WTC11 (cell line): Measurements from ENCODE around the gene RNF208. TPM values are rescaled to one million over a fixed set of nuclear protein-coding genes. Genes with fewer than 3 reads are reported as not detected.
A peak's percentile ranks its signal among the peaks of the same experiment; 100 is the strongest.

Source experiments
- CBFB ChIP-seq: sonication (generic); formaldehyde crosslinking; IDR thresholded peaks from 2 replicates; pipeline ENCODE4 v1.8.1; 2022; ENCODE audit warnings: mild to moderate bottlenecking, low read depth, missing genetic modification reagents
- ELF4 ChIP-seq: sonication (generic); formaldehyde crosslinking; IDR thresholded peaks from 2 replicates; pipeline ENCODE4 v1.8.1; 2022; ENCODE audit warnings: low read depth, mild to moderate bottlenecking, moderate library complexity, missing genetic modification reagents
- FOXK1 ChIP-seq: sonication (generic); formaldehyde crosslinking; IDR thresholded peaks from 2 replicates; pipeline ENCODE4 v1.8.0; 2022; ENCODE audit warnings: mild to moderate bottlenecking, moderate library complexity, missing genetic modification reagents
- FOXP1 ChIP-seq: sonication (generic); formaldehyde crosslinking; IDR thresholded peaks from 2 replicates; pipeline ENCODE4 v1.8.0; 2022; ENCODE audit warnings: missing genetic modification reagents, mild to moderate bottlenecking, moderate library complexity, borderline replicate concordance
- GRHL2 ChIP-seq: fragments of 250-450 bp; sonication (Bioruptor Pico); IDR thresholded peaks from 2 replicates; pipeline ENCODE4 v1.8.0; 2022; ENCODE audit warnings: mild to moderate bottlenecking, moderate library complexity; ENCODE audit not compliant: insufficient replicate concordance, severe bottlenecking
- IRF2 ChIP-seq: sonication (generic); formaldehyde crosslinking; IDR thresholded peaks from 2 replicates; pipeline ENCODE4 v1.8.0; 2022; ENCODE audit warnings: low read depth, missing genetic modification reagents, borderline replicate concordance
- NR1H2 ChIP-seq: sonication (generic); formaldehyde crosslinking; IDR thresholded peaks from 2 replicates; pipeline ENCODE4 v1.9.0; 2021; ENCODE audit warnings: mild to moderate bottlenecking, moderate library complexity, missing genetic modification reagents
- PRRX2 ChIP-seq: fragments of 250-450 bp; sonication (Bioruptor Pico); IDR thresholded peaks from 2 replicates; pipeline ENCODE4 v1.8.0; 2021; ENCODE audit warnings: mild to moderate bottlenecking
- RELA ChIP-seq: sonication (generic); formaldehyde crosslinking; IDR thresholded peaks from 2 replicates; pipeline ENCODE4 v1.8.1; 2022; ENCODE audit warnings: missing genetic modification reagents, mild to moderate bottlenecking, borderline replicate concordance
- SOX15 ChIP-seq: fragments of 250-450 bp; sonication (Bioruptor Pico); IDR thresholded peaks from 2 replicates; pipeline ENCODE4 v1.9.0; 2021; ENCODE audit warnings: mild to moderate bottlenecking
- TCF7 ChIP-seq: sonication (generic); formaldehyde crosslinking; IDR thresholded peaks from 2 replicates; pipeline ENCODE4 v1.8.0; 2022; ENCODE audit warnings: mild to moderate bottlenecking, low read depth, missing genetic modification reagents, moderate library complexity
- TEAD1 ChIP-seq: sonication (generic); formaldehyde crosslinking; IDR thresholded peaks from 2 replicates; pipeline ENCODE4 v1.8.0; 2022; ENCODE audit warnings: mild to moderate bottlenecking, missing genetic modification reagents
- ZBTB21 ChIP-seq: sonication (generic); formaldehyde crosslinking; IDR thresholded peaks from 2 replicates; pipeline ENCODE4 v1.8.1; 2023; ENCODE audit warnings: mild to moderate bottlenecking, missing genetic modification reagents, borderline replicate concordance
- ZNF138 ChIP-seq: sonication (generic); formaldehyde crosslinking; conservative IDR thresholded peaks from 2 replicates; pipeline ENCODE4 v1.8.1; 2022; ENCODE audit warnings: mild to moderate bottlenecking, moderate library complexity, missing genetic modification reagents
- ZNF219 ChIP-seq: sonication (generic); formaldehyde crosslinking; IDR thresholded peaks from 2 replicates; pipeline ENCODE4 v1.8.0; 2023; ENCODE audit warnings: missing genetic modification reagents, mild to moderate bottlenecking, borderline replicate concordance
- ZNF671 ChIP-seq: fragments of 250-450 bp; sonication (Bioruptor Pico); IDR thresholded peaks from 2 replicates; pipeline ENCODE4 v1.8.0; 2021; ENCODE audit warnings: mild to moderate bottlenecking
- total RNA-seq: library from RNA; stranded (reverse); gene quantifications from 3 replicates; pipeline ENCODE4 v1.2.3, GENCODE V29; 2021
- TF ChIP-seq, protein P1 (sequence below): sonication (generic); formaldehyde crosslinking; IDR thresholded peaks from 2 replicates; pipeline ENCODE4 v1.8.0; 2022; ENCODE audit warnings: mild to moderate bottlenecking, missing genetic modification reagents
- TF ChIP-seq, protein P2 (sequence below): fragments of 250-450 bp; sonication (Bioruptor Pico); IDR thresholded peaks from 2 replicates; pipeline ENCODE4 v1.8.0; 2021; ENCODE audit warnings: mild to moderate bottlenecking
- TF ChIP-seq, protein P3 (sequence below): sonication (generic); formaldehyde crosslinking; IDR thresholded peaks from 2 replicates; pipeline ENCODE4 v1.8.0; 2022; ENCODE audit warnings: mild to moderate bottlenecking, missing genetic modification reagents
- TF ChIP-seq, protein P4 (sequence below): sonication (generic); formaldehyde crosslinking; IDR thresholded peaks from 2 replicates; pipeline ENCODE4 v1.8.1; 2023; ENCODE audit warnings: mild to moderate bottlenecking, missing genetic modification reagents
- TF ChIP-seq, protein P5 (sequence below): sonication (generic); formaldehyde crosslinking; IDR thresholded peaks from 2 replicates; pipeline ENCODE4 v1.8.0; 2022; ENCODE audit warnings: mild to moderate bottlenecking, missing genetic modification reagents
- TF ChIP-seq, protein P6 (sequence below): sonication (generic); formaldehyde crosslinking; IDR thresholded peaks from 2 replicates; pipeline ENCODE4 v1.8.1; 2023; ENCODE audit warnings: mild to moderate bottlenecking, missing genetic modification reagents, moderate library complexity
- TF ChIP-seq, protein P7 (sequence below): sonication (generic); formaldehyde crosslinking; IDR thresholded peaks from 2 replicates; pipeline ENCODE4 v1.8.0; 2022; ENCODE audit warnings: missing genetic modification reagents
- TF ChIP-seq, protein P8 (sequence below): sonication (generic); formaldehyde crosslinking; IDR thresholded peaks from 2 replicates; pipeline ENCODE4 v1.8.0; 2023; ENCODE audit warnings: missing genetic modification reagents
- TF ChIP-seq, protein P9 (sequence below): sonication (generic); formaldehyde crosslinking; IDR thresholded peaks from 2 replicates; pipeline ENCODE4 v1.8.1; 2022; ENCODE audit warnings: mild to moderate bottlenecking, missing genetic modification reagents, moderate library complexity, borderline replicate concordance

Gene RNF208
- total RNA-seq, 1 experiment from 2014 or later: 14.8 TPM

DNA sequence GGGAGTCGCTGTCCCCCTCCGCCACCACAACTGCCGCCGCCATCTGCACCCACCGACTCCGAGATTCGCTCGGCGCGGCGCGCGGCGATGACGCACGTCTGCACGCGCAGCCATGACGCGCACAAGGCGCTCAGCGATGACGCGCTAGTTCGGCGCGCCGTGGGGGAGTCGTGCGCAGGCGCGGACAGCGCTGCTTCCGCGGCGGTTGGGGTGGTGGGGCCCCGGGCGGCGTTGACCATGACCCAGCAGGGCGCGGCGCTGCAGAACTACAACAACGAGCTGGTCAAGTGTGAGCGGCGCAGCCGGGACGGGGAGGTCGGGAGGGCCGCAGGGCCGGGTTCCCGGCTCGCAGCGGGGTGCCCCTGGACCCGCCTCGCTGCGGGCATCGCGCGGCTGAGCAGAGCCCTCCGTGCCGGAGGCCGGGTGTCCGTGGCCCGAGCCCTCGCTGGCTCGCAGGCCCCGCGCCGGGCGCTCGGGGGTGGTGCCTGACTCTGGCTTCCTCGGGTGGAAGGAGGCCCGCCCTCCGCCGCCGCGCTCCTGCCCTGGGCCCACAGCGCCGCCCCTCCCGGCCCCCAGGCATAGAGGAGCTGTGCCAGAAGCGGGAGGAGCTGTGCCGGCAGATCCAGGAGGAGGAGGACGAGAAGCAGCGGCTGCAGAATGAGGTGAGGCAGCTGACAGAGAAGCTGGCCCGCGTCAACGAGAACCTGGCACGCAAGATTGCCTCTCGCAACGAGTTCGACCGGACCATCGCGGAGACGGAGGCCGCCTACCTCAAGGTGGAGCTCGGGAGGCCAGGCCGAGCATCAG, 33.3 kb downstream of the RNF208 start, which contains the start of the genes ANAPC2 and SSNA1 (continued):
- TF ChIP-seq, protein P1, sequence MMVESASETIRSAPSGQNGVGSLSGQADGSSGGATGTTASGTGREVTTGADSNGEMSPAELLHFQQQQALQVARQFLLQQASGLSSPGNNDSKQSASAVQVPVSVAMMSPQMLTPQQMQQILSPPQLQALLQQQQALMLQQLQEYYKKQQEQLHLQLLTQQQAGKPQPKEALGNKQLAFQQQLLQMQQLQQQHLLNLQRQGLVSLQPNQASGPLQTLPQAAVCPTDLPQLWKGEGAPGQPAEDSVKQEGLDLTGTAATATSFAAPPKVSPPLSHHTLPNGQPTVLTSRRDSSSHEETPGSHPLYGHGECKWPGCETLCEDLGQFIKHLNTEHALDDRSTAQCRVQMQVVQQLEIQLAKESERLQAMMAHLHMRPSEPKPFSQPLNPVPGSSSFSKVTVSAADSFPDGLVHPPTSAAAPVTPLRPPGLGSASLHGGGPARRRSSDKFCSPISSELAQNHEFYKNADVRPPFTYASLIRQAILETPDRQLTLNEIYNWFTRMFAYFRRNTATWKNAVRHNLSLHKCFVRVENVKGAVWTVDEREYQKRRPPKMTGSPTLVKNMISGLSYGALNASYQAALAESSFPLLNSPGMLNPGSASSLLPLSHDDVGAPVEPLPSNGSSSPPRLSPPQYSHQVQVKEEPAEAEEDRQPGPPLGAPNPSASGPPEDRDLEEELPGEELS: peak; percentile 88
- TF ChIP-seq ZBTB21 (peak; percentile 95), GRHL2 (CRISPR knock-in tag) (no peak), RELA (CRISPR knock-in tag) (peak; percentile 85; the same call in 1 of the 2 replicates), TEAD1 (peak; percentile 55; the same call in 1 of the 2 replicates), NR1H2 (CRISPR knock-in tag) (no peak), ZNF138 (CRISPR knock-in tag) (peak; percentile 71; the same call in 1 of the 2 replicates), FOXK1 (CRISPR knock-in tag) (peak; percentile 99), ZNF219 (CRISPR knock-in tag) (no peak), SOX15 (no peak), IRF2 (CRISPR knock-in tag) (no peak), TCF7 (CRISPR knock-in tag) (no peak), PRRX2 (CRISPR knock-in tag) (no peak), CBFB (peak; percentile 97), ELF4 (no peak), FOXP1 (CRISPR knock-in tag) (no peak), ZNF671 (CRISPR knock-in tag) (0 out of 2 replicates have a peak, but pooled peaks have one; percentile 16)
- TF ChIP-seq, protein P2, sequence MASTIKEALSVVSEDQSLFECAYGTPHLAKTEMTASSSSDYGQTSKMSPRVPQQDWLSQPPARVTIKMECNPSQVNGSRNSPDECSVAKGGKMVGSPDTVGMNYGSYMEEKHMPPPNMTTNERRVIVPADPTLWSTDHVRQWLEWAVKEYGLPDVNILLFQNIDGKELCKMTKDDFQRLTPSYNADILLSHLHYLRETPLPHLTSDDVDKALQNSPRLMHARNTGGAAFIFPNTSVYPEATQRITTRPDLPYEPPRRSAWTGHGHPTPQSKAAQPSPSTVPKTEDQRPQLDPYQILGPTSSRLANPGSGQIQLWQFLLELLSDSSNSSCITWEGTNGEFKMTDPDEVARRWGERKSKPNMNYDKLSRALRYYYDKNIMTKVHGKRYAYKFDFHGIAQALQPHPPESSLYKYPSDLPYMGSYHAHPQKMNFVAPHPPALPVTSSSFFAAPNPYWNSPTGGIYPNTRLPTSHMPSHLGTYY: no peak
- TF ChIP-seq, protein P3, sequence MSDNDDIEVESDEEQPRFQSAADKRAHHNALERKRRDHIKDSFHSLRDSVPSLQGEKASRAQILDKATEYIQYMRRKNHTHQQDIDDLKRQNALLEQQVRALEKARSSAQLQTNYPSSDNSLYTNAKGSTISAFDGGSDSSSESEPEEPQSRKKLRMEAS (CRISPR knock-in tag): peak; percentile 87; the same call in 1 of the 2 replicates
- TF ChIP-seq, protein P4, sequence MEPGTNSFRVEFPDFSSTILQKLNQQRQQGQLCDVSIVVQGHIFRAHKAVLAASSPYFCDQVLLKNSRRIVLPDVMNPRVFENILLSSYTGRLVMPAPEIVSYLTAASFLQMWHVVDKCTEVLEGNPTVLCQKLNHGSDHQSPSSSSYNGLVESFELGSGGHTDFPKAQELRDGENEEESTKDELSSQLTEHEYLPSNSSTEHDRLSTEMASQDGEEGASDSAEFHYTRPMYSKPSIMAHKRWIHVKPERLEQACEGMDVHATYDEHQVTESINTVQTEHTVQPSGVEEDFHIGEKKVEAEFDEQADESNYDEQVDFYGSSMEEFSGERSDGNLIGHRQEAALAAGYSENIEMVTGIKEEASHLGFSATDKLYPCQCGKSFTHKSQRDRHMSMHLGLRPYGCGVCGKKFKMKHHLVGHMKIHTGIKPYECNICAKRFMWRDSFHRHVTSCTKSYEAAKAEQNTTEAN (CRISPR knock-in tag): no peak
- TF ChIP-seq, protein P5, sequence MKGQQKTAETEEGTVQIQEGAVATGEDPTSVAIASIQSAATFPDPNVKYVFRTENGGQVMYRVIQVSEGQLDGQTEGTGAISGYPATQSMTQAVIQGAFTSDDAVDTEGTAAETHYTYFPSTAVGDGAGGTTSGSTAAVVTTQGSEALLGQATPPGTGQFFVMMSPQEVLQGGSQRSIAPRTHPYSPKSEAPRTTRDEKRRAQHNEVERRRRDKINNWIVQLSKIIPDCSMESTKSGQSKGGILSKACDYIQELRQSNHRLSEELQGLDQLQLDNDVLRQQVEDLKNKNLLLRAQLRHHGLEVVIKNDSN: peak; percentile 51; the same call in 1 of the 2 replicates
- TF ChIP-seq, protein P6, sequence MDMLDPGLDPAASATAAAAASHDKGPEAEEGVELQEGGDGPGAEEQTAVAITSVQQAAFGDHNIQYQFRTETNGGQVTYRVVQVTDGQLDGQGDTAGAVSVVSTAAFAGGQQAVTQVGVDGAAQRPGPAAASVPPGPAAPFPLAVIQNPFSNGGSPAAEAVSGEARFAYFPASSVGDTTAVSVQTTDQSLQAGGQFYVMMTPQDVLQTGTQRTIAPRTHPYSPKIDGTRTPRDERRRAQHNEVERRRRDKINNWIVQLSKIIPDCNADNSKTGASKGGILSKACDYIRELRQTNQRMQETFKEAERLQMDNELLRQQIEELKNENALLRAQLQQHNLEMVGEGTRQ (CRISPR knock-in tag): peak; percentile 72
- TF ChIP-seq, protein P7, sequence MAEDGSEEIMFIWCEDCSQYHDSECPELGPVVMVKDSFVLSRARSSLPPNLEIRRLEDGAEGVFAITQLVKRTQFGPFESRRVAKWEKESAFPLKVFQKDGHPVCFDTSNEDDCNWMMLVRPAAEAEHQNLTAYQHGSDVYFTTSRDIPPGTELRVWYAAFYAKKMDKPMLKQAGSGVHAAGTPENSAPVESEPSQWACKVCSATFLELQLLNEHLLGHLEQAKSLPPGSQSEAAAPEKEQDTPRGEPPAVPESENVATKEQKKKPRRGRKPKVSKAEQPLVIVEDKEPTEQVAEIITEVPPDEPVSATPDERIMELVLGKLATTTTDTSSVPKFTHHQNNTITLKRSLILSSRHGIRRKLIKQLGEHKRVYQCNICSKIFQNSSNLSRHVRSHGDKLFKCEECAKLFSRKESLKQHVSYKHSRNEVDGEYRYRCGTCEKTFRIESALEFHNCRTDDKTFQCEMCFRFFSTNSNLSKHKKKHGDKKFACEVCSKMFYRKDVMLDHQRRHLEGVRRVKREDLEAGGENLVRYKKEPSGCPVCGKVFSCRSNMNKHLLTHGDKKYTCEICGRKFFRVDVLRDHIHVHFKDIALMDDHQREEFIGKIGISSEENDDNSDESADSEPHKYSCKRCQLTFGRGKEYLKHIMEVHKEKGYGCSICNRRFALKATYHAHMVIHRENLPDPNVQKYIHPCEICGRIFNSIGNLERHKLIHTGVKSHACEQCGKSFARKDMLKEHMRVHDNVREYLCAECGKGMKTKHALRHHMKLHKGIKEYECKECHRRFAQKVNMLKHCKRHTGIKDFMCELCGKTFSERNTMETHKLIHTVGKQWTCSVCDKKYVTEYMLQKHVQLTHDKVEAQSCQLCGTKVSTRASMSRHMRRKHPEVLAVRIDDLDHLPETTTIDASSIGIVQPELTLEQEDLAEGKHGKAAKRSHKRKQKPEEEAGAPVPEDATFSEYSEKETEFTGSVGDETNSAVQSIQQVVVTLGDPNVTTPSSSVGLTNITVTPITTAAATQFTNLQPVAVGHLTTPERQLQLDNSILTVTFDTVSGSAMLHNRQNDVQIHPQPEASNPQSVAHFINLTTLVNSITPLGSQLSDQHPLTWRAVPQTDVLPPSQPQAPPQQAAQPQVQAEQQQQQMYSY (CRISPR knock-in tag): peak; percentile 53; the same call in 1 of the 2 replicates
- TF ChIP-seq, protein P8, sequence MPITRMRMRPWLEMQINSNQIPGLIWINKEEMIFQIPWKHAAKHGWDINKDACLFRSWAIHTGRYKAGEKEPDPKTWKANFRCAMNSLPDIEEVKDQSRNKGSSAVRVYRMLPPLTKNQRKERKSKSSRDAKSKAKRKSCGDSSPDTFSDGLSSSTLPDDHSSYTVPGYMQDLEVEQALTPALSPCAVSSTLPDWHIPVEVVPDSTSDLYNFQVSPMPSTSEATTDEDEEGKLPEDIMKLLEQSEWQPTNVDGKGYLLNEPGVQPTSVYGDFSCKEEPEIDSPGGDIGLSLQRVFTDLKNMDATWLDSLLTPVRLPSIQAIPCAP: 0 out of 2 replicates have a peak, but pooled peaks have one; percentile 42
- TF ChIP-seq, protein P9, sequence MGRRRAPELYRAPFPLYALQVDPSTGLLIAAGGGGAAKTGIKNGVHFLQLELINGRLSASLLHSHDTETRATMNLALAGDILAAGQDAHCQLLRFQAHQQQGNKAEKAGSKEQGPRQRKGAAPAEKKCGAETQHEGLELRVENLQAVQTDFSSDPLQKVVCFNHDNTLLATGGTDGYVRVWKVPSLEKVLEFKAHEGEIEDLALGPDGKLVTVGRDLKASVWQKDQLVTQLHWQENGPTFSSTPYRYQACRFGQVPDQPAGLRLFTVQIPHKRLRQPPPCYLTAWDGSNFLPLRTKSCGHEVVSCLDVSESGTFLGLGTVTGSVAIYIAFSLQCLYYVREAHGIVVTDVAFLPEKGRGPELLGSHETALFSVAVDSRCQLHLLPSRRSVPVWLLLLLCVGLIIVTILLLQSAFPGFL: 0 out of 2 replicates have a peak, but pooled peaks have one; percentile 27
